Activated CD8-positive, alpha-beta memory T cell treated with anti-CD3 and anti-CD28 coated beads, Interleukin-2, amount 50 U/mL, for 24 hours (primary cell): ENCODE measurements around the gene DAPK1.

ENCODE experiments used
- DNase-seq: peaks from one replicate; pipeline ENCODE4 v3.0.0-alpha.2; 2020; ENCODE audit errors: extremely low read depth

Gene DAPK1

DNA sequence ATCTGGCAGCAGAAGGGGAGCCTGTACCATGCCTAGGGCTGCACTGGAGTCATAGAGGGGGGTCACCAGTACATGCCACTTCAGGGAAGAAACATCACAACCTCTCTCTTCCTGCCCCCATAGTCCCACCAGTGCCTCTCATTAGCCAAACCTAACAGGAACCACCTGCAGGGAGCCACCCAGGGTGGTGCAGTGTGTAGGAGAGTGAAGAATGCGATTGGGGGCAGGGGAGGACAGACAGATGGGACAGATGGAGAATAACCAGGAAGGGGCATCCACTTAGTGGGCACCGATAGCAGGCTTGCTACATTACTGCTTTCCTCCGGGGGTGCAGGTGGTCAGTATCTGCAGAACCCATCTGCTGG is 19.2 kb downstream of the DAPK1 start:
- DNase-seq, result no peak

- DNase-seq, result no peak
Measured at GRCh38 chr9:87517732-87518131, 20.1 kb downstream of the DAPK1 start.

- DNase-seq, result no peak
Measured at GRCh38 chr9:87518702-87519335, 21.2 kb downstream of the DAPK1 start.

DNA sequence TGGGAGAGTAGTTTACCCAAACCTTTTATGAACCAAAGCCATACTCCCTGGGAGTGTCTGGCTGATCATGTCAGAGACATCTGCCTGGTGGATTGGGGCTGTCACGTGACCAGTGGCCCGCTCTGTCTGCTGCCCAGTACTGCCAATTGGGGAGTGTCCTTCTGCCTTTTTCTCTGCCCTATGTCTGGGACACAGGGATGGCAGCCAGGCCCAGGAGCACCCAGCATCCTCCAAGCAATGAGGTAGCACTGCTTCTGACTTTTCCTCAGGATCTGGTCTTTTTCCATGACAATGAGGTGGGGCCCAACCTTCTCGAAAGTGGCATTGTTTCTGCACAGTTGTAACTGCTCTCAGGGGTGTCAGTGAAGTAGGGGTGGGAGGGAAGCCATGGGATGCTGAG is 21.8 kb downstream of the DAPK1 start:
- no peak for DNase-seq

GRCh38 chr9:87520172-87520683 is 22.6 kb downstream of the DAPK1 start:
- no peak for DNase-seq

DNA sequence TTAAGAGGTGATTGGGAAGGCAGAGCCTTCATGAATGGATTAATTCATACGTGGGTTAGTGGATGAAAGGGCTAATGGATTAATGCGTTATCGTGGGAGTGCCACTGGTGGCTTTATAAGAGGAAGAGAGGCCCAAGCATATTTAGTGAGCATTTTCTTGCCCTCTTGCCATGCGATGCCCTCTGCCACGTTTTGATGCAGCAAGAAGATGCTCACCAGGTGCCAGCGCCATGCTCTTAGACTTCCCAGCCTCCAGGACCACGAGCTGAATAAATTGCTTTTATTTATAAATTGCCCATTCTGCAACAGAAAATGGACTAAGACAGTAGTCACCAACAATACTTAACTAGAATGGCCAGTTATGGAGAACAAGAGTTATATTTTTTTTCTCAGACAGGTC is 24.2 kb downstream of the DAPK1 start:
- no peak for DNase-seq

GRCh38 chr9:87524061-87524460 is 26.4 kb downstream of the DAPK1 start:
- DNase-seq, result no peak

- DNase-seq, result no peak
Measured at GRCh38 chr9:87525546-87526303, 28.1 kb downstream of the DAPK1 start.

- no peak for DNase-seq
Measured at GRCh38 chr9:87527211-87527916, 29.7 kb downstream of the DAPK1 start.

- DNase-seq, result no peak
Measured at GRCh38 chr9:87528969-87529368, 31.3 kb downstream of the DAPK1 start.

GRCh38 chr9:87529671-87530070 is 32.0 kb downstream of the DAPK1 start:
- no peak for DNase-seq

- DNase-seq, result no peak
Measured at GRCh38 chr9:87530716-87531115, 33.0 kb downstream of the DAPK1 start.

GRCh38 chr9:87531370-87532295 is 34.0 kb downstream of the DAPK1 start:
- DNase-seq, result no peak

GRCh38 chr9:87533271-87533670 is 35.6 kb downstream of the DAPK1 start:
- DNase-seq, result no peak

DNA sequence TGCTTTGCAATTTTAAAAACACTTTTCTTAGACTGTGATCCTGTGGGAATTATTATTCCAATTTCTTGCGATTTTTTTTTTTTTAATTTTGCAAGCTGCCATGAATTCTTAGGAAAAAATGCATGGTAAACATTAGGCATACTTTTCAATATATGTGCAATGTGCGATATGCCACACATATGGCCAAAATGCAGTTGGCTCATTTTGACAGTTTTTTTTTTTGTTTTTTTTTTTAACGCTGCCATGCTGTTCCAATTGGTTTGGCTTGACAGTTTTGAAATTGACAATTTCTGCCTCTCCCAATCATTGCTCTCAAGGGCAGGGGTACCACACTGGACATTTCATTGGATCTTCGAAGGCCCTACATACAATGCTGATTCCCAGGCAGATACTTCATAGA is 36.4 kb downstream of the DAPK1 start:
- no peak for DNase-seq

DNA sequence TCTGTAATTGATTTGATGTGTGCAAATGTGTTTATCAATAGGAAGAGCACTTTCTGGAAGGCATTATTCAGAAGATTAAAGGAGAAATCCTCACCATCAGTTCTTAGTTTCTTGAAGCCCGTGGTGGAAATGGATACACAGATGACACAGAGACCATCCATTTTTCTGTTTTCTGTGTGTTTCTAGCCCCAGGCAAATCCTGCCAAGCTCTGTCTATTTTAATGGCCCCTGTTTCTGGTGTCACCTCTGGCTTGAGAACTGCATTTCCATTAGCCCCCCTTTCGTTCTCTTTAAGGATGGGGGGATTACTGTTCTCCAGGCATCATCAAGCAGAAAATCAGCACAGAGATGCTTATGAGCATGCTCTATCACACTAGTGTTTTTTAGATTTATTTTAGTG is 37.3 kb downstream of the DAPK1 start:
- no peak for DNase-seq

DNA sequence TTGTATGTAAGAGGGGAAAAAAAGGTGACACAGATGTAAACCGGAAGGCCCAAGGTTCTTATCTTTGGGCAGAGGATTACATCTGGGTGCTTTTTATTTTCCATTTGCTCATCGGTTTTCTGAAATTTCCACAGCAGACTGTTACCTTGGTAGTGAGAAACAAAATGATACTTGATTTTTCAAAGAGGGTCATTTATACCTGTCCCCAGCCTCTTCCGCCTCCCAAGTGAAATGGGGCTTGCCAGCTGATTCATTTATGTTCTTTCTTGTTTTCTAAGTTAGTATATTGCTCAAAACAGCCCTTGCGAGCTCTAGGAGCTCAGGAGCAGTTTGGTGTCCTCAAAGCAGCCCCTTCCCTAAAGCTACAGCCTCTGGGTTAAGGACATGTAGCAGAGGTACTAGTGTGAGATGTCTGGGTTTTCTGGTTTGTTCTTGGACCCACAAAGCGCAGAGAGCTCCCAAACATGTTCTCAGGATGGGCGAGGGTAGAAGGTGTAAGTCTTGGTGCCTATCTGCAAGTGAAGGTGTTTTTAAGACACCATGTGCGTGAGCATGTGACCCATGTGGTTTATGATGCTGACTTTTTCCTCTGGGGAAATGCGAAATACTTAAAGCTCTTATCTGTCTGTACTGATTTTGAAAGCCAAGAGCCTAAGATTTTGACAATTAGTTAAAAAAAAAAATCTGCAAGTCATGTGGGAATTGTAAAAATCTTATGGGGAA is 38.3 kb downstream of the DAPK1 start:
- DNase-seq, result no peak

GRCh38 chr9:87537625-87538024 is 40.0 kb downstream of the DAPK1 start:
- no peak for DNase-seq

- DNase-seq, result no peak
Measured at GRCh38 chr9:87540444-87541105, 42.9 kb downstream of the DAPK1 start.

GRCh38 chr9:87541663-87542062 is 44.0 kb downstream of the DAPK1 start:
- DNase-seq, result no peak

- DNase-seq, result no peak
Measured at GRCh38 chr9:87542141-87542540, 44.5 kb downstream of the DAPK1 start.
